Stimulated activated naive CD8-positive, alpha-beta T cell treated with anti-CD3 and anti-CD28 coated beads, Interleukin-15, Interleukin-2, amounts not matched to agents 100 ng/mL and 50 ng/mL, for 24 hours (primary cell): ENCODE results near the gene ADAR.

ENCODE experiments used
- H3K27ac Mint-ChIP-seq: one replicate; pipeline ENCODE4 v1.8.0; 2021; ENCODE audit warnings: mild to moderate bottlenecking, mixed read lengths
- H3K27me3 Mint-ChIP-seq: one replicate; pipeline ENCODE4 v1.8.0; 2021; ENCODE audit warnings: mixed read lengths
- H3K36me3 Mint-ChIP-seq: one replicate; pipeline ENCODE4 v1.8.0; 2021; ENCODE audit warnings: low read depth, mixed read lengths
- H3K4me1 Mint-ChIP-seq: one replicate; pipeline ENCODE4 v1.8.0; 2021; ENCODE audit warnings: low read depth, mixed read lengths
- H3K4me3 Mint-ChIP-seq: one replicate; pipeline ENCODE4 v1.8.0; 2021; ENCODE audit warnings: mild to moderate bottlenecking, mixed read lengths
- H3K9me3 Mint-ChIP-seq: one replicate; pipeline ENCODE4 v1.8.0; 2021; ENCODE audit warnings: mixed read lengths

Gene ADAR

GRCh38 chr1:154579374-154579773 lies 28.6 kb downstream of the ADAR start:
- no peak overlapping the region for H3K4me3 Mint-ChIP-seq
- H3K27me3 Mint-ChIP-seq, result no peaks in the 10 kb centered on the region
- no peaks in the 10 kb centered on the region for H3K4me1 Mint-ChIP-seq
- no peaks in the 10 kb centered on the region for H3K9me3 Mint-ChIP-seq
- H3K27ac Mint-ChIP-seq, result no peak overlapping the region
- H3K36me3 Mint-ChIP-seq, result peaks cover 42% of the 10 kb centered on the region

- Mint-ChIP-seq H3K27ac (no peak overlapping the region), H3K27me3 (no peaks in the 10 kb centered on the region), H3K36me3 (peaks cover 30% of the 10 kb centered on the region), H3K4me3 (no peak overlapping the region), H3K4me1 (no peaks in the 10 kb centered on the region), H3K9me3 (no peaks in the 10 kb centered on the region)
Measured at GRCh38 chr1:154578058-154578418, 29.9 kb downstream of the ADAR start.

- H3K4me1 Mint-ChIP-seq, result no peaks in the 10 kb centered on the region
- no peak overlapping the region for H3K4me3 Mint-ChIP-seq
Measured at GRCh38 chr1:154577346-154578057, 30.5 kb downstream of the ADAR start.

GRCh38 chr1:154575951-154576566 lies 31.9 kb downstream of the ADAR start:
- no peak overlapping the region for H3K4me3 Mint-ChIP-seq
- no peaks in the 10 kb centered on the region for H3K27me3 Mint-ChIP-seq
- no peak overlapping the region for H3K27ac Mint-ChIP-seq
- no peaks in the 10 kb centered on the region for H3K4me1 Mint-ChIP-seq
- peaks cover 18% of the 10 kb centered on the region for H3K36me3 Mint-ChIP-seq
- no peaks in the 10 kb centered on the region for H3K9me3 Mint-ChIP-seq

More at GRCh38 chr1:154577346-154578057, 30.5 kb downstream of the ADAR start:
- no peaks in the 10 kb centered on the region for H3K9me3 Mint-ChIP-seq
- H3K27me3 Mint-ChIP-seq, result no peaks in the 10 kb centered on the region
- peaks cover 25% of the 10 kb centered on the region for H3K36me3 Mint-ChIP-seq
- no peak overlapping the region for H3K27ac Mint-ChIP-seq

GRCh38 chr1:154575147-154575927 lies 32.6 kb downstream of the ADAR start:
- no peak overlapping the region for H3K27ac Mint-ChIP-seq
- H3K9me3 Mint-ChIP-seq, result no peaks in the 10 kb centered on the region

GRCh38 chr1:154574716-154575115 lies 33.3 kb downstream of the ADAR start:
- Mint-ChIP-seq H3K9me3 (no peaks in the 10 kb centered on the region), H3K4me1 (no peaks in the 10 kb centered on the region), H3K27me3 (peaks cover 4% of the 10 kb centered on the region), H3K36me3 (peaks cover 8% of the 10 kb centered on the region), H3K4me3 (no peak overlapping the region), H3K27ac (no peak overlapping the region)

More at GRCh38 chr1:154575147-154575927, 32.6 kb downstream of the ADAR start:
- H3K4me1 Mint-ChIP-seq, result no peaks in the 10 kb centered on the region
- H3K36me3 Mint-ChIP-seq, result peaks cover 11% of the 10 kb centered on the region
- no peak overlapping the region for H3K4me3 Mint-ChIP-seq
- no peaks in the 10 kb centered on the region for H3K27me3 Mint-ChIP-seq

GRCh38 chr1:154573168-154573510 lies 34.8 kb downstream of the ADAR start:
- Mint-ChIP-seq H3K27ac (no peak overlapping the region), H3K36me3 (no peaks in the 10 kb centered on the region), H3K9me3 (no peaks in the 10 kb centered on the region), H3K4me3 (no peak overlapping the region), H3K4me1 (no peaks in the 10 kb centered on the region), H3K27me3 (peaks cover 12% of the 10 kb centered on the region)

- no peak overlapping the region for H3K4me3 Mint-ChIP-seq
- H3K27ac Mint-ChIP-seq, result no peak overlapping the region
- peaks cover 13% of the 10 kb centered on the region for H3K27me3 Mint-ChIP-seq
- H3K36me3 Mint-ChIP-seq, result no peaks in the 10 kb centered on the region
- H3K4me1 Mint-ChIP-seq, result peaks cover under 1% of the 10 kb centered on the region
- H3K9me3 Mint-ChIP-seq, result no peaks in the 10 kb centered on the region
Measured at GRCh38 chr1:154572468-154573167, 35.4 kb downstream of the ADAR start.

- no peaks in the 10 kb centered on the region for H3K9me3 Mint-ChIP-seq
- no peaks in the 10 kb centered on the region for H3K36me3 Mint-ChIP-seq
- H3K4me3 Mint-ChIP-seq, result no peak overlapping the region
- peaks cover 4% of the 10 kb centered on the region for H3K4me1 Mint-ChIP-seq
- H3K27ac Mint-ChIP-seq, result no peak overlapping the region
- peaks cover 18% of the 10 kb centered on the region for H3K27me3 Mint-ChIP-seq
Measured at GRCh38 chr1:154571964-154572288, 36.1 kb downstream of the ADAR start.

- Mint-ChIP-seq H3K9me3 (no peaks in the 10 kb centered on the region), H3K27me3 (peaks cover 23% of the 10 kb centered on the region), H3K27ac (no peak overlapping the region), H3K4me3 (no peak overlapping the region), H3K4me1 (peaks cover 4% of the 10 kb centered on the region), H3K36me3 (no peaks in the 10 kb centered on the region)
Measured at GRCh38 chr1:154571244-154571963, 36.6 kb downstream of the ADAR start.

- peak overlapping the region; percentile 42 for H3K4me3 Mint-ChIP-seq
- peaks cover 30% of the 10 kb centered on the region for H3K27me3 Mint-ChIP-seq
- H3K4me1 Mint-ChIP-seq, result peaks cover 4% of the 10 kb centered on the region
- no peaks in the 10 kb centered on the region for H3K36me3 Mint-ChIP-seq
- no peaks in the 10 kb centered on the region for H3K9me3 Mint-ChIP-seq
- no peak overlapping the region for H3K27ac Mint-ChIP-seq
Measured at GRCh38 chr1:154568157-154568815, 39.7 kb downstream of the ADAR start.

GRCh38 chr1:154567386-154568156 lies 40.4 kb downstream of the ADAR start, which contains the start of gene CHRNB2:
TSS of gene CHRNB2 (plus strand) at chr1:154567778. CDS start at chr1:154568045, 267 bp downstream.
- Mint-ChIP-seq H3K4me3 (peak within 1 kb of the TSS; percentile 42), H3K27ac (no peak within 1 kb of the TSS), H3K4me1 (peaks cover 4% of the 10 kb centered on the region), H3K36me3 (no peaks in the 10 kb centered on the region), H3K9me3 (no peaks in the 10 kb centered on the region), H3K27me3 (peaks cover 30% of the 10 kb centered on the region)

- Mint-ChIP-seq H3K4me3 (no peak overlapping the region), H3K4me1 (peaks cover 4% of the 10 kb centered on the region), H3K36me3 (no peaks in the 10 kb centered on the region), H3K27ac (no peak overlapping the region), H3K27me3 (peaks cover 30% of the 10 kb centered on the region), H3K9me3 (no peaks in the 10 kb centered on the region)
Measured at GRCh38 chr1:154565876-154566275, 42.1 kb downstream of the ADAR start.
